Stimulated activated naive CD4-positive, alpha-beta T cell (primary cell): Measurements from ENCODE around the gene IL1B.

Source experiments
- DNase-seq, 6 experiments: peaks; one replicate each; lab custom pipeline; 2025; lab: John Stamatoyannopoulos, UW

The IL1B gene

DNA sequence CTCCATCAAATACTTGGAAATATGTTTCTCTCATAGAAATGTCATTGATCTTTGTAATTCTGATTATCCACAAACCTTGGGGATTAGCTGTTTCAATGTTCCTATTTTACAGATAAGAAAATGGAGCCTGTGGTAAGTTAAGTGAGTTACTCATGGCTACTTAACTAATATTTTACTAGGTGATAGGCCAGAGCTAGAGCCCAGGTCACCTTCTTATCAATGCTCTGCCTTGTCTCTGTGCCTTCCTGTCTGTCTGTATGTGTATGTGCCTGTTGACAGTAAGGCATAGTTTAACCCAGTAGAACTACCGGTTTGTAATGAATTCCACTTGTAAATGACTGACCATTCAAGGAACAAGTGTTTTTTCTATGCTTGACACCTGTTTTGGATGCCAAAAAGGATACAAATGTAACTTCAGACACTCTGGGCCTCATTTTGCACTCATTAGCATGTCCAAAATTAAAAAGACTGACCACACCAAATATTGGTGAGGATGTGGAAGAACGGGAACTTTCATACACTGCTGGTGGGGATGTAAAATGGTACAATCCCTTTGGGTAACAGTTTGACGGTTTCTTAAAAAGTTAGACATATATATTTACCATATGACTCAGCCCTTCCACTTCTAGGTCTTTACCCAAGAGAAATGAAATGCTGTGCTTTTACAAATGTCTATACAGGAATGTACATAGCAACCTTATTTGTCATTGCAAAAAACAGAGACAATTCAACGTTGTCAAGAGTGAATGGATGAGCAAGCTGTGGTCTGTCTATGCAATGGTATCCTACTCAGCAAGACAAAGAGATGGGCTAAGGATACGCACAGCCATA, 32.7 kb downstream of the IL1B start:
- DNase-seq: no peak

DNA sequence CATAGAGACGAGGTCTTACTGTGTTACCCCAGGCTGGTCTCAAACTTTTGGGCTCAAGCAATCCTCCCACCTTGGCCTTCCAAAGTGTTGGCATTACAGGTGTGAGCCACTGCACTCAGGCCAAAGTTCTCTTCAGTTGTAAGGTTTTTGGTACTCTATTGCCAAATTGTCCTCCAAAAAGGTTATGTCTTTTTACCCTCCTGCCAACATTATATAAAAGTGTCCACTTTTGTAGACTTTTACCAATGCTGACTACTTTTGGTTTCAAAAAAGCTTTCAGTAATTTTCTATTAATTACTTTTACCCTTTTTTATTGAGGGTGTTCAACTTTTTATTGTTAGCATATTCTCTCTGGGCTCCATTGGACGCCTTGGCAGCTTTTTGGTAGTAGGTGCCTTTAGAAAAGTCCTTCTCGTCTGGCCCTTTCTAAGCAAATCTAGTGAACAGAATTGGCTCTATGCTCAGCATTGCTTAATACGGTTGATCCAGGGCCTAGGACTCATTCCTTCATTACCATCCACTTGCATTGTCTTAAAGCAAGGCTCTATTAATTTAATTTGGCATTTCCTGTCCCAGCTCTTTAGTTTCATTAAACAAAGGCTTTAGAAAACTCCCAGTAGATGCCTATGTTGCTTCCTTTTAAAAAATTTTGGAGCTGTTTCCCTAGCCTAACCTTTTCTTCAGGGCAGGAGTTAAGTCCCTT, 35.5 kb downstream of the IL1B start:
- no peak for DNase-seq

DNA sequence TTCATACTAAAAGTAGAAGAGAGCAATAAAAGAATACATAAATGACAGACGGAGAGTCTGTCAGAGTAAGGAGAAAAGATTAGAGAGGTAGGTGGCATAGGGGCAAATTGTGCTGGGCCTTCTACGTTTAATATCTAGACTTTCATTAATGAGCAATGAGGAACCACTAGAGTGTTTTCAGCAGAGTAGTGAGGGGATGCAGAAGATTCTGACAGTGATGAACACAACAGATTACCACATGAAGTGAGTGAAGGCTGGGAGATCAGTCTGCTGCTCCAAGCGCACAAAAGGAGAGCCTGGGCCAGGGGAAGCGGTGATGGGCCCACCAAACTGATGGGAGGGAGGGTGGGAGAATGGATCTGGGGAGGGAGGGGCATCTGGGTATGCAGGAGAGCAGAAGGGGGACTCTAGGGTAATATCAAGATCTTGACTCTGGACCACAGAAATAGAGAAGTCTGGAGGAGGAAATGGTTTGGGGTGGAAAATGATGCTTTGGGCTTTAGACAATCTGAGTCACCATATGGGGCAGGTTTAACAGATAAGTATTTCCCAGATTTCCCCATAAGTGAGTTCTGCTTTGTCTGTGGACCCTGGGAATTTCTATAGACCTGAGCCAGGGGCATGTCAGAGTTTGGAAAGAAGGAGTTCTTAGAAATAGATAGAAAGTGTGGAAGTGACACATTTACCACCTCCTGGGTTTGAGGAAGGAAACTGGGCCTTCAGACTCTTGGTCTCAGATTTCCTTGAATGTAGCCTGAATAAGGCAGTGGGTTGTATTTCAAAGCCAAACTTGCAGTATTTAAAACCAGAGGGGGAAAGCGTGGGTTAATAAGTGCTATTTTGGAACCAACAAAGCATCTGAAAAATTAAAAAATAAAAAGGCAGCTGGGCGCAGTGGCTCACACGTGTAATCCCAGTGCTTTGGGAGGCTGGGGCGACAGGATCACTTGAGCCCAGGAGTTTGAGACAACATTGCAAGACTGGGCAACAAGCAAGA, 37.3 kb downstream of the IL1B start:
- no peak for DNase-seq

DNA sequence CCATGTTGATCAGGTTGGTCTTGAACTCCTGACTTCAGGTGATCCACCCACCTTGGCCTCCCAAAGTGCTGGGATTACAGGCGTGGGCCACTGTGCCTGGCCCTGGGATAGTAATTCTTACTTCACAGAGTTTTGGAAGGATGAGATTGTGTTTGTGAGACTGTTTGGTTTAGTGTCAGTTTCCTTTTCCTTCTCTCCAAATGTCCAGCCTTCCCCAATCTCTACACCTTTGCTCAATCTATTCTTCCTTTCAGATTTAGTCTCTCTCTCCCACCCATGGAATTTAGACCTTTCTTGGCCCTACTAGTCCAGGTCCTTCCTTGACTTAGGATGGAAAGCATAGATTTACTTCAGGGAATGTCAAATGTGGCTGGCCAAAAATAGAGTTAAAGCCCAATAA, 40.1 kb downstream of the IL1B start:
- DNase-seq: no peak

DNA sequence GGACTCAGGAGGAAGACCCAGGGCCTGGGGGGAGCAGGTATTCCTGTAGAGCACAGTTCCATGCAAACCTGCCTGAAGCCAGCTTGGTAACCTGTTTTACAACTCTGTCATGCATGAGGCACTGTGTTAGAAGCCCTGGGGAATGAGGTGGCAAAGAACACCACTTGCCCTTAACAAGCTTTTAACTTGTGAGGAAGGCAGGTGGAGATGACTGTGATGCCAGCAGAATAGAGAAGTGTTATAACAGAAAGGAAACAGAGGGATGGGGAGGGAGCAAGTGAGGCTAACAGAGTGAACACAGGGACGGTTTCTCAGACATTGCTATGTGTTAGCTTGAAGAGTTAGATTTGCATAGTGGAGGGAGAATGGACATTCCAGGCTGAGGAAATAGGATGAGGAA, 40.8 kb downstream of the IL1B start:
- no peak for DNase-seq

DNA sequence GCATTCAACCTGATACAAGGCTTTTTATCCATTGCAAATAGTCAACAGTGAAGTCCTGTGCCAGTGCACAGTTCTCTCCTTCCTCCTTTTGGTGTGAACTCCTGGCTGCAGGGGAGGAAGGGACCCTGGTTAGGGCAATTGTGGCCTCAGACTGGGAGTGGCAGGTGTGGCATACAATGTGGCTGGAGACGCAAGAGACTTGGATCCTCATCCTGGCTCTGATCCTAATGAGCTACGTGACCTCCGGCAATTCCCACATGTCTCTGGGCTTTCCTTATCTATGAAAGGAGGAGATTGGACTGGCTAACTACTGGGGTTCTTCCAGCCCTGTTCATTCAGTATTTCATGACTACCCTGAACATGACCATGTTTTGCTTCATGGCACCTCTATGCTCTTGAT, 41.7 kb downstream of the IL1B start:
- no peak for DNase-seq

DNA sequence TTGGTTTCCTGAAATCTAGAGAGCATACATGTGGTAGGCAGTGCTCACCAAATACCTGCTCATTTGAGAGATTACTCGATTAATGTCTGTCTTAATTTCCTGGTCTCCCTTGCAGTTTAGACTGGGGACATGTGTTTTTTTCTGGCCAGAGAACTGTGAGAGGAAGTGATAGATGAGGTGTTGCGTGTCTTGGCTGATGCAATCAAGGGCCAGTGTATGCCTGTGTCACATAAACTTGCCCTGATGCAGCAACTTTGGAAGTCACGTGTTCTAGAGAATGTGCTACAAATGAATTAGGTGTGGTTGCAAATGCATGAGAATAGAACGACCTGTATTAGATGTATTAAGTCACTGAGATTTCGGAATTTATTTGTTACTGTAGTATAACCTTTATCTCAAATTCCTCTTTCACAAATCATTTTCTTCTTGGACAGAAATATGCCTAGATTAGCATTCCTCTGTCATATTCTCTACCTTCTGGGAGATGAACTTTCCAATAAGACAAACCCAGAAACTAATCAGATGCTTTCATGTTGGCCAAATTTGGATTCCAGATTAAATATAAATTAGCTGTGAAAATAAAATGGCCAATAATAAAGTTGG, 42.3 kb downstream of the IL1B start:
- DNase-seq: no peak

DNA sequence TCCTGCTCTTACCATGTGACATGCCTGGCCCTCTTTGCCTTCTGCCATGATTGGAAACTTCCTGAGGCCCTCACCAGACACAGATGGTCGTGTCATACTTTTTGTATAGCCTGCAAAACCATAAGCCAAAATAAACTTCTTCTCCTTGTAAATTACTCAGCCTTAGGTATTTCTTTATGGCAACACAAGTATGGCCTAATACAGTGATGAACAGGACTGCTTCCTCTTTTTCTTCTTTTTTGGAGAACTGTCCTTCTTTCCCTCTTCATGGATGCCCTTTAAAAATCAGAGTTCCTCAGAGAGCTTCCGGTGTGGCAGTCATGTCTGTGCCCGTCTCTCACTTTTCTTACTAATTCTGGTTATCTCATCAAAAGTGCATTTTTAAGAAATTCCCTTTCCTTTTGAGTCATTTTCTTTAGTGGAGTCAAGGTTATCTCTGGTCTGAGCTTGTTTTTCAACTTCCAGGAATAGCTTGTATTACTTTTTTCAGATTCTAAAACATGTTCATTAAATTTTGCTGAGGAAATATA, 43.1 kb downstream of the IL1B start:
- DNase-seq: no peak

DNA sequence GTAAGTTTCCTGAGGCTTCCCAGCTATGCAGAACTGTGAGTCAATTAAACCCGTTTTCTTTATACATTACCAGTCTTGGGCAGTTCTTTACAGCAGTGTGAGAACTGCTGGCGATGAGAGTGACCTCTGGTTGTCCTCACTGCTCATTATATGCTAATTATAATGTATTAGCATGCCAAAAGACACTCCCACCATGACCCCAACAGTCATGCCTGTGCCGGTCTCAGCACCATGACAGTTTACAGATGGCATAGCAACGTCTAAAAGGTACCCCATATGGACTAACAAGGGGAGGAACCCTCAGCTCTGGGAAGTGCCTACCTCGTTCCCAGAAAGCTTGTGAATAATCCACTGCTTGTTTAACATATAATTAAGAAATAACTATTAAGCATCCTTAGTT, 44.2 kb downstream of the IL1B start:
- no peak for DNase-seq

DNA sequence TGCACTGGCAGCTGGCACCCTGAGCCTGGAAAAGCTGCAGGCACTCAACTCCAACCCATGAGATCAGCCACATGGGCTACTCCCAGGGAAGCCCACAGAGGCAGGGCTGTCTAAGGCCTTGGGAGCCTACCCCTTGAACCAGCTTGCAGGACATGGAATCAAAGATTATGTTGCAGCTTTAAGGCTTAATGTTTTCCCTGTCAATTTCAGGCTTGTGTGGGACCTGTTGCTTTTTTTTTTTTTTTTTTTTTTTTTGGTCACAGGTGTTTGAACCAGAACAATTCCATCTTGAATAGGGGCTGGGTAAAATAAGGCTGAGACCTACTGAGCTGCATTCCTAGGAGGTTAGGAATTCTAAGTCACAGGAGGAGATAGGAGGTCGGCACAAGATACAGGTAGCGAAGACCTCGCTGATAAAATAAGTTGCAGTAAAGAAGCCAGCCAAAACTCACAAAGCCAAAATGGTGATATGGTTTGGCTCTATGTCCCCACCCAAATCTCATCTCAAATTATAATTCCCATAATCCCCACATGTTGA, 44.8 kb downstream of the IL1B start:
- DNase-seq: no peak

DNA sequence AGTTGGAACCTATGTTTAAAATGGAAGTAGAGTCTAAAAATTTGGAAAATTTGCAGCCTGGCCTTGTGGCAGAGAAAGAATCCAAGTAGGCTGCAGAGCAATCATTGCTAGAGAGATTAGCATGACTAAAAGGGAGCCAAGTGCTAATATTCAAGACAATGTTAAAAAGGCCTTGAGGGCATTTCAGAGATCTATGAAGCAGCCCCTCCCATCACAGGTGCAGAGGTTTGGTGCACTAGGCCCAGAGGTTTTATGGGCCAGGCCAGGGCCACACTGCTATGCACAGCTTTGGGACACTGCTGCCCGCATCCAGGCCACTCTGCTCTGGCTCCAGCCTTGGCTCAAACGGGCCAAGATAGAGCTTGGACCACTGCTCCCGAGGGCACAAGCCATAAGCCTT, 45.6 kb downstream of the IL1B start:
- DNase-seq: no peak

DNA sequence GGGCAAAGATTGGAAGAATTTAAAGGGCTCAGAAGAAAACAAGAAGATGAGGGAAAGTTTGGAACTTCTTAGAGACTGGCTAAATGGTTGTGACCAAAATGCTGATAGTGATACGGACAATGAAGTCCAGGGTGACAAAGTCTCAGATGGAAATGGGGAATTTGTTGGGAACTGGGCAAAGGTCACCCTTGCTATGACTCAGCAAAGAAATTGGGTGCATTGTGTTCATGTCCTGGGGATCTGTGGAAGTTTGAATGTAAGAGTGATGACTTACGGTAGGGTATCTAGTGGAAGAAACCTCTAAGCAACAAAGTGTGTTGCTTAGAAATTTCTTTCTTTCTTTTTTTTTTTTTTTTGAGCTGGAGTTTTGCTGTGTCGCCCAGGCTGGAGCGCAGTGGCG, 46.3 kb downstream of the IL1B start:
- DNase-seq: no peak

DNA sequence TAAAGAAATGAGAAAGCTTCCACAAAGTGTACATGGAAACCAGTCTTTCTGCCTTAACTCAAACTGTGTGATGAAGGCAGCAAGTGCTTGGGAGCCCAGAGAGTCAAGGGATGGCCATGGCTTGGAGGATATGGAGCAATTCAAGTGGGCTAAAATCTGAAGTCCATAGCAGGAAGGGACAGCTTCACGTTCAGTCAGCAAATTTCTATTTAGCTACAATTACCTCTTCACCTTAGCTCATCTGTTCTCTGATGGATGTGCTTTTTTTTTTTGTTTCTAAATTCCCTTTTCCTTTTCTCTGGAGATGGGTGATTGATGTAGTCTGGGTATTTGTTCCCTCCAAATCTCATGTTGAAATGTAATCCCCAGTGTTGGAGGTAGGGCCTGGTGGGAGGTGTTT, 47.4 kb downstream of the IL1B start:
- DNase-seq: no peak

DNA sequence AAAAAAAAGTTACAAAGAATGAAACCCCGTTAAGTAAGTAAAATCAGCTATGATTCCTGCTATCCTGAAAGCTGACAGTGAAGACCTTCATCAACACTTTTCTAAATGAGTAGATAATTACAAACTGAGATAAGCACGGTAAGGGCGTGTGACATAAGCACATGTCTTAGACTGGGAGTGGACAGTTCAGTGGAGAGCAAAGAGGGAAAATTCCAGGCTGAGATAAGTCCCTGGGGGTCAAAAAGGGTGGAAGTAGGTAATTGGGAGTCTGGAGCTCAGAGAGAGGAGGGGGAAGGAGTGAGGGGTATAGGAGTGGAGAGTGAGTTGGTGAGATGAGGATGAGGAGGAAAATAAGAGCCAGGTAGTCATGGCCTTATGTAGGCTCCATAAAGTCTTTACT, 47.9 kb downstream of the IL1B start:
- no peak for DNase-seq

DNA sequence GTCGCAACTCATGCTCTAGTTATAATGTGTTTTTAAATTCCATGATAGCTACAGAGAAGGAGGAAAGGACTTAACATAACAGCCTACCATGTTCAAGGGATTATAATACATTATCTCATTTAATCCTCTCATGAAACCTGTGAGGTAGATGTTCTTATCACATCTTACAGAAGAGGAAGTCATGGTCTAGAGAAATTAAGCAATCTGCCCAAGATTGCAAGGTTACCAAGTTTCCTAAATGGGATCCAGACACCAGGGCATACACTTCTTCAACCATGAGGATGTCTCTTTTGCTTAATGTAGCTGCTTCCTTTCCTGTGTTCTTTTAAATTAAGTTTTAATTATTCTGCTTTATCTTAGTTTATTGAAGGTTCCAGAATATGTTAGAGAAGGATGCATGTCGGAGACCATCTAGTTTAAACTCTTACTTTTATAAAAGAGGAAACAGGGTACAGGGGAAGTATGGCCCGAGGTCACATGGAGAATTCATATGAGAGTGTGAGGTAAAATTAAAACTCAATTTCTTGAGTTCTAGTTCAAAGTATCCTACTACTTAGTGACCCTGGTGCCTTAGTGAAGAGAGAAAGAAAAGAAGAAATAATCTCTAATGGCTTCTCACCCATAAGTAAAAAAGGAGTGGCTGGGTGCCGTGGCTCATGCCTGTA, 48.7 kb downstream of the IL1B start:
- no peak for DNase-seq

DNA sequence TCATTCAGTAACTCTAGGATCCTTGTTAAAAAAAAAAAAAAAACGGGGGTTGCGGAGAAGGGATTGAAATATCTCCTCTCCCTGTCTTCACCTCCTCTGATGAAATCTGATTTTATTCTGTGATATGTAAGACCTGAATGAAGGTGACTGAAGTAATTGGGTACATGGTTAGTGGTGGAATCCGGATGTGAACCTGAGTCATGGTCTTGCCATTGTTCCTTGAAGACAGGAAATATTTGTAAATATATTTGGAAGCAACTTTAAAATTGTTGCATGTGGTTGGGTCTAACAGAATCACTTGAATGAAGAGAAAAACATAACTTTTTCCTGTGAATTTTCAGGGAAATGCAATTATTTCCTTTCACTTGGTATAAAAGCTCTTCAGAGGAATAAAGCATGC, 49.3 kb downstream of the IL1B start:
- DNase-seq: no peak

DNA sequence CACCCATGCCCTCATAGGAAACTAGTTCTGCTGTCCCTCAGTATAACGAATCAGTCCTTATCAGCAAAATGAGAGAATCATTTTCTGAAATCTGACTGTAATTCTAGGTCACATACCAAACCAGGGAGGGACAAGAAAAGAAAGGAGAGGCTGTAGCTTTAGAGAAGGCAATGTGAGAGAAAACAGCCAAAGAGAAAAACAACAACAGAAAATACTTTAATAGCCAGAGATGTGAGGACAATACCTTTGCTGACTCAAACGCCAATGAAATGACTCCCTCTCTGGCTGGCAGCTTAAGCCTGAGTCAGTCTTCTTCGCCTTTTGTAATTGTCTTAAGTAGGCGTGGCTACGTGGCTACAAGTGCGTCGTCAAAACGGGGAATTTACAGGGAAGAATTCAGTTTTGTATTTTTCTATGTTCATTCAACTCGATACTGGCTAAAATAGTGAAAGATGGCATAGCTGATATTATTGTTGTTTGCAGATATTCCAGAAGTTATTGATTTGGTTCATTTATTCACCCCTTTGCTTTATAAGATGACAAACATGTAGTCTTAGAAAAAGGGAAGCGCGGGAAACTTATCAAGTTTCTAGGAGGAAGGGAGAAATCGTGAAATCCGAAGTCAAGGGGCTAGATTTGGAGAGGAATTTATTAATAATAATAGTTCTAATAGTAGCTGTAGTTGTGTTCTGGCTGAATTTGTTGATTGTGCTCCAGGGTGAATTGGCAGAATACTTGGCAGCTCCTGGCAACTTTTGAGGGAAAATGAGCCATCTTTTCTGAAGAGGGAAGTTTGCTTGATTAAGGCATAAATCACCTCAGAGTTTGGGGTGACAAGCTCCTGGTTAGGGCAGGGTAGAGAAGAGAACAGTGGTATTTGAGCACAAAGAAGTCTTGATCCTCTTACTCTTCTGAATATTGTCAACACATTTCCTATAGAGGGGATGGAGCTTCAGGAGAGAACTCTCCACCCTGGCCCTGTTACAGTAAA, 52.1 kb downstream of the IL1B start, which contains the start of gene IL1A:
Gene IL1A, minus strand, starts transcription at position 295 of the 991 bp plus-strand sequence. CDS start 723 bp downstream, outside the sequence.
- DNase-seq: no peak

DNA sequence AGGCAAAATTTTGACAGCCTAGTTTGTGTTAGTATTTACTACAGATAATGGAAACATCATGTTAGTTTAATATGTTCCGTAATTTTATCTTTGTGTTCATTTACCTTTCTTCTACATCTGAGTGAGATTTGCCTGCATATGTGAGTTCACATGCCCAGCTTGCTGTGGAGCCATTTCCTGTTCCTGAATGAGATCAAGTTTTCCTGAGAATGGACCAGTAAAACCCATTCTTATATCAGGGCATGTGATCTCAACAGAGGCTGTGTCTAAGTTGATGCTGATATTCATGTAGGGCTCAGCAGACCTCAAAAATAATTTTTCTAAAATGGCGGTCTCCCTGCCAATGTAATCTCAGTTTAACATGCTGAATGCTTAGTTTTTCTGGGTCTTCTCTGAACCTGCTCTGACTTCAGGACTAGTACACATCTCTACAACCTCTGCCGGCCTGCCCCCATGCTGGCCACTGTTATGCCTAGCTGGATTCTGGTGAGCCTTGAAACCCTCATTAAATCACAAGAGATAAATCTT, 53.3 kb downstream of the IL1B start:
- DNase-seq: no peak

DNA sequence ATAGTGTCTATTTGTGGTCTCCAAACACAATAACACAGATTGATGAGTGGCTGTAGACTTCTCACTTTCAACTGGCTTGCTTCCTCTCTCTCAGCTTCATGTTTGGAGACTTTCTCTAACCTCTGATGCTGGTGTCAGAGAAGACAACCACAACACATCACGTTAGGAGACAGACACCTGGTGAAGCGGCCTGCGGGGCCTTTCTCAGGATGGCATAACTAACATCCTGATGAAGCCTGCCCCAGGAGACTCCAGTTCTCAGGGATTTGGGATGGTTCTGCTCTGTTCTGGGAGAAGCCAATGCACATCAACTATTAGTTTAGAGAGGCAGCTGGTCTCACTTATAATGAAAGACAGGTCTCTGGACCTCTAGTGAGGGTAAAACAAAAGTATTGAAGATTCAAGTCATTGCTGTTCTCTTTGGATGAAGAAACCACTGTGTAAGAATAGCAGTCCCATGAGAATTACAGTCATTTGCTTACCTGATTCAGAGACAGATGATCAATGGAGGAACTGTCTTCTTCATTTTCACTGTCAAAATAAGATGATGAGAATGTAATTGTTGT, 54.3 kb downstream of the IL1B start:
- no peak for DNase-seq
